ELR (cell line): ENCODE measurements around the gene TRPM1.

Experiments
- DNase-seq: peaks from one replicate; pipeline ENCODE4 v3.0.0-alpha.2; 2015; ENCODE audit warnings: low read depth

The TRPM1 gene

DNA sequence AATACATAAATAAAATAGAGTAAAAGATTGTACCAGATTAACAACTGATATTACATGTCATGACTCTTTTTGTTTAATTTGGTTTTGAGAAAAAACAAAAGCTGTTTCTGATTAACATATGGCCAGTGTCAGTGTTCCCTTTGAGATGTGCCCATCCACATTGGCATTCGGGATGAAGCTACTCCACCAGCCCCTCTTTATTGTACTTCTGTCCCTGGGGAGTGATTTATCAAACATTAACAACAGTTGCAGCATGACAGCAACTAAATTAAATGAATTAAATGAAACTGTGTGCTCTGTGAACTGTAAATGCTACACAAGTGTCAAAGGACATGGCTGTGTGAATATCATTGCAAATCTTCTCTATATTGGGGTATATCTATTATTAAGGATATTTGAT, 84.2 kb downstream of the TRPM1 start:
- DNase-seq, result no peak

- DNase-seq, result peak; percentile 37
Observed at GRCh38 chr15:31016446-31016915, 85.0 kb downstream of the TRPM1 start.

DNA sequence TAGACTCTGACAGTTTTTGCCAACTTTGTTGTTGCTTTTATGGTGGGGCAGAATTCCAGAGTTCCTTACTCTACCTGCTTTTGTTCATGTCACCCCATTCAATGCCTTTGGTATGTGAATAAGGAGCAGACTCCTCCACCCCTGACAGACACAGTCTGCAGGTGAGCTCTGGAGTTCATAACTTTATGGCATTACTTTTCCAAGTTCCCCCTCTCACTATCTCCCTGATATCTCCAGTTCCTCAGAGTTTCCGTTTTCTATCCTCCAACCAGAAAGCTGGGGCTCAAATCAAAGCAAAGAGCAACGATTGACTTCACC, 87.0 kb downstream of the TRPM1 start:
- DNase-seq, result no peak

DNA sequence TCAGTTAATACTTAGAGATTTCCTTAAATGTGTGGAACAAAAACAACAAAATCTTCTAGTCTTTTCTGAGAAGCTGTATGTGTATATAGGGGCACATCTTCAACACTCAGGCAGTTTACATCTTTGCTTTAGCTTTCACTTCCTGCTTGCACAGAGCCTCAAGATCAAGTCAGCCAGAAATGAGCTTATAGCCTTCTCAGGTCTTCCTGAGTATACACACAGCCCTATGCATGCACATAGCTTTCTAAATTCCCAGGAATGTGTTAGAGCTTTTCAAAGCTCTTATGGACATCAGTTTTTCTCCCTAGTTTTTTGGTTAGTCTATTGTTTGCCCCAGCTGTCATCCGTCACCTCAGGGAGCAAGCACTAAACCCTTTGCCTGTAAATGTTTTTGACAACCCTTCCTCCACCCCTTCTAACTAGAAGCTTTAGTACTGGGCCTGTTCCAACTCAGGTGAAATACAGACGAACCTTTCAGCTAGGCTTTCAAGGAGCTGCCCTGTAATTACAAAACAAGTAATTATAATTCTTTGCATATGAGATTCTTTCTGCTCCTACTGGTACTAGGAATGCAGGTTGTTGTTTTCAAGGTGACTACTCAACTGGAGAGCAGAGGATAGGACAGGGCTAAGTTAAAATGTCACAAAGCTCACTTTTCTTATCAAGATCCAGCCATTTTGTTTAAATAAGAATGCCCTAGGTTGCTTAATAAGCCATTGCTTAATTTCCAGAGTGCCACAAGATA, 87.5 kb downstream of the TRPM1 start:
- no peak for DNase-seq

- DNase-seq, result no peak
Observed at GRCh38 chr15:31012455-31012854, 89.1 kb downstream of the TRPM1 start.

GRCh38 chr15:31010036-31010435, 91.5 kb downstream of the TRPM1 start:
- no peak for DNase-seq

- DNase-seq, result no peak
Observed at GRCh38 chr15:31005660-31006059, 95.9 kb downstream of the TRPM1 start.

- DNase-seq, result no peak
Observed at GRCh38 chr15:31004220-31004733, 97.2 kb downstream of the TRPM1 start.

- DNase-seq, result no peak
Observed at GRCh38 chr15:31001702-31002101, 99.8 kb downstream of the TRPM1 start.

DNA sequence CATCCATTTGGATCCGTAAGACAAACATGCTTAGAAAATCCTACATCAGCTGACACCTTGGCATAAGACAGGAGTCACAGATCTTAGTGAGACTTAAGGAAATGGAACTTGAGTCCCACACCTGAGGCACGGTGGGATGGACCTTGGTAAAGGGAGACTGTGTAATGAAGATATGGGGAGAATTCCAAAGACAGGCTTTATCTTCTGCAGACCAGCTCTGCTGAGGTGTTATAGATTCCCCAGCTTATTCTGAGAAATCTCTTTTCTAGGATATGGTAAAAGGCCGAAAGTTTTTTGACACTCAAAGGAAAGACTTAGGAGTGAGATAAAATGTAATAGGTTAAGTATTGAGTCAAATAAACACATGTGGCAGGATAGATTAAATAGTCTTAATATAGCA, 101.8 kb downstream of the TRPM1 start:
- DNase-seq, result no peak

DNA sequence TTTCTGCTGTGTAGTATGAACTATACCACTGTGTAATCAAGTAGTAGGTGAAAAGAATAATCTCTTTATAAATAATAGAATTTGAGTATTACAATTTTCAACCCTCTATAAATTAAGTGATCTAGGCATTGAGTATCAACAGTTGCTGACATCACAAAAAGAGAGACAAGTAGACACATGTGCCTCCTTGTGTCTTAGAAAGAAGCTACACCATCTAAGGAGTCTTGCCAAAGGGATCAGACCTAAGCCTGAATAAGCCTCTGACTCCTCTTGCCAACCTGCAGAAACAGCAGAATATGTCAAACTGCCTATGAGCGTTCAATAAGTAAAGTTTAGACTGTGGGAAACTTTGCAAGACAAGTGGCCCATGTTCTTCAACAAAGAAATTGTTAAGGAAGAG, 104.3 kb downstream of the TRPM1 start:
- DNase-seq, result peak; percentile 11

DNA sequence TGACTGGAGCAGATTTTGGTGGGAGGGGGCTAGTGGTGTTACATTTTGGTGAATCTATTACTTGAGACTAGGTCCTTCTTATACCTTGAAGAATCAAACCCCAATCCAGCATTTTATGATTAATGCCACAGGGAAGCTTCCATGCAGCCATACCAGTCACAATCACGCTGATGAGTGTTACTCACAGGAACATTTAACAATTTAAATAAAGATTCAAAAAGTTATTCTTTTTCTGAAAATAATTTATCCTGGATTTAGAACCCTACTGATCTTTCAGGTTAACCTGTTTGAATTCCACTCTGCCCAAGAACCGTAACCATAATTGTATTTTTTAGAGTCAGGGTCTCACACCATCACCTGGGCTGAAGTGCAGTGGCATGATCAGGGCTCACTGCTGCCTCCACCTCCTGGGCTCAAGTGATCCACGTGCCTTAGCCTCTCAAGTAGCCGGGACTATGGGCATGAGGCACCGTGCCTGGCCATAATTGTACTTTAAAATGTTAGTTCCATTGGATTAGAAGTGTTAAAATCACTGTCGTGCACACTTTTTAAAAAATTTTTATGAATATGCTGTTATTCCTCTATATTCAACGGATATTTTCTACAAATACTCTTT, 109.2 kb downstream of the TRPM1 start:
- DNase-seq, result peak; percentile 13

DNA sequence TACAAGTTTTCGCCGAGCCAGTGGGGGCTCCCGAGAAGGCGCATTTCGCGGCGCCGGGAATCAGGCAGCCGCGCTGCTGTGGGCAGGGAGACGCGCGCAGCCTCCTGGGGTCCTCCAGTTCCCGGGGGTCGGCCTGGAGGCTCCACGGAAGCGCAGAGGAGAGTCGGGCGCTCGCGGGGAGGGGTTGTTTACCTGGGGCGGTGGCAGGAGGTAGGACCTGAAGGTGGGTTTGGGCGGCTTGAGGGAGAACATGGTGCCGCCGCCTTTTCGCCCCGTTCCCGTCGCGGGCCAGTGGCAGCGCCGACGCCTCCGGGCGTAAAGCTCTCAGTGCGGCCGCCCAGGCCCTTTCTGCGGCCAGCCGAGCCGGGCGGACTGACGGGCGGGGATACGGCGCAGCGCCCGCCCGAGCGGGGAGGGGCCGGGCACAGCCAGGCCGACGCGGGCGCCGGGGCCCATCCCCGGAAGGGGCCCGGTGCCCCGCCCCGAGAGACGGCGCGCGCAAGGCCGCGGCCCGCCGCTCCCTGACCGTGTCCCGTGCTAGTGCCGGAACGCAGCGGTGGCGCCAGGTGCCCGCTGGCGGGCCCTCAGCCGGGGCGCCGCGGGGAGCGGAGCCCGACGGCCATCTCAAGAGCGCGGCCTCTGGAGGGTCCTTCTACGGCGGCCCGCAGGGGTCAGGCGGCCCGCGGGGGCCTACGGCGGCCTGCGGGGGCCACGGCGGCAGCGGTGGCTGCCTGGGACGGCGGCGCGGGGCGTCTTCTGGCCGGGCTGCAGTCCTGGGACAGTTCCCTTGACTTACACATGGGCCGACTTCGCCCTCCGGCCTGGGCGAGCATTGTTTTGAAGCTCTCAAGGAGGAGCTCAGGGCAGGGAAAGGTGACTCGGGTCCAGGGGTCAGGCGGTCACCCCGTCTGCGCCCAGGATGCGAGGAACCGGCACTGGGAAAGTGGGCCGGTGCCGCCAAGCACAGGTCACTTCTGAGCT, 110.0 kb downstream of the TRPM1 start, which contains the start of gene MTMR10:
TSS of gene MTMR10 (minus strand) at position 374 of the 981 bp plus-strand sequence. CDS start at position 252, 122 bp downstream.
- DNase-seq, result peak; percentile 79

DNA sequence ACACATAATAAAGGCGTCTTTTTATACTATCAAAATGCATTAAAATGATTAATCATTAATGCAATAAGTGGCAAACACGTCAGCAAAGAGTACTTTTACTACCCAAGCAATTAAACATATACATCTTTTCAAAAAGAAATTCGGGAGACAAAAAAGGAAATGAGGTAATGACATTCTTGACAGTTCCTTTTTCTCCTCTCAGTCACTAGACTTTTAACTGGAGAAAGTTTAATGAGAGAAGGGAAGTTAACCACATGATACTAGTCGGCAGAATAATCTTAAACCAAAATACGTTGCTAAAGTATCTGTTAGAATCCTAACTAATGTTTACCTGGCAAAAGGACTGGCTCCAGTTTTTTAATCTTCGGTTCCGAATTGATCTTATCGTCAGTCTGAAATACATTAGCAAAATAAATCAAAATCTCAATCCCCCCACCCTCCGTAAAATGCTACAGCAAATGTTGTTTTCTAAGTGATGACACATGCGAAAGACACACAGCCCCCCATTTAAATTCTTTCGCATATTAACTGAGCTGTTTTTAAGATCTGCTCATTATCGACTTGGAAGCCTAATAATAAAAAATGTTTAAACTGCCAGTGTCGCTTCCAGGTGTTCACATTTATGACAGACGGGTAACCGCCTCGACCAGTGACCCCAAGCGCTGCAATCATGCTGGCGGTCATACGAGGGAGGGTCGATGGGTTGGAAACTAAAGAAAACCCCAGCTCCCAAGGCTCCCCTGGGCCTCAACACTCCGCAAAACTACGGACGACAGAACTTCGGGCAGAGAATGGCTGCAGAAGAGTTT, 110.9 kb downstream of the TRPM1 start:
- peak; percentile 25 for DNase-seq

DNA sequence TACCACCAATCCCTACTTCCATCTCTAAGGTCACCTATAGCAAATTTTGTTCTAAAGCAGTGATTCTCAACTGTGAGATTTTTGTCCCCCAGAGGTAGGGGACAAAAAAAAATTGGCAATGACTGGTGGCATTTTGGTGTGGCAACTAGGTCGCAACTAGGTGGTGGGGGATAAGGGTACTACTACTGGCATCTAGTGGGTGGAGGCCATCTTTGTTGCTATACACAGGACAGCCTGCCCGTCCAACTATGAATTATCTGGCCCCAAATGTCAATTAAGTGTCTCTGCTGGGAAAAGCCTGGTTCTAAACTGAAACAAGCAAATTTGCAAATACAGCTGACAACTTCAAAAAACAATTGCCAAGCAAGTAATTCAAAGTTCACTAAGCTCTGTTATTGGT, 111.5 kb downstream of the TRPM1 start:
- DNase-seq, result peak; percentile 20

- peak; percentile 17 for DNase-seq
Observed at GRCh38 chr15:30985081-30985531, 116.4 kb downstream of the TRPM1 start.

DNA sequence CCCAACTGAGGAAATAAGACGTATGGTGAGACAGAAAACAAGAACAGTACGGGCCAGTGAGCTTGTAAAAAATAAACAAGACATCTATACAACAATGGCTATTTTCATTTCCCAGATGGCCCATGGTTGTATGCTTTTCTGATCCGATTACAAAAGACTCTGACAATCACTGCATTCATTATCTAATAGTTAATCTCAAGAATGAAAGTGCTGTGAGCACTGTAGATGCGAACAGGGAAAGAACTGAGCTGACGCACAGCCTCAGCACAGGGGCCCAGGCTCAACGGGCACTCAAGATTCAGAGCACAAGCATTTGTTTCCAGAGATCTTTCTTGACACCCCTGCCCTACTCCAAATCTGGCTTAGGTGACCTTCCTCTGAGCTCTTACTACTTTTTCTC, 117.0 kb downstream of the TRPM1 start:
- no peak for DNase-seq

DNA sequence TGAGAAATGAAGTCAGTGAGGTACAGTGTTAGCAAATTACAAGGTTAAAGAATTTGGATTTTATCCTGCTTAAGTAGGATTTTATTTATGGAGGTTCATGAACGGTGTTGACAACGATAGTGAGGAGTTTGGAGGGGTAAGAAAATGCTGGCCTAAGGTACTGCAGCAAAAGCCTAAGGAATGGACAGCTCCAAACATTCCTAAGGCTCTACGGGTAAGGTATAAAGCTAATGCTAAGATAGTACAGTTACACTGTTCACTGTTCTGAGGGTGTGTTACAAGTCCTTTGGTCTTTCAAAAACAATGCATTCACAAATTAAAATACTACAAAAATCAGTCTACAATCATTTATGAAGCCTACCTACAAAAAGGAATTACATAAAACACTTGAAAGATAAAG, 117.4 kb downstream of the TRPM1 start:
- no peak for DNase-seq

GRCh38 chr15:30979457-30979856, 122.1 kb downstream of the TRPM1 start:
- no peak for DNase-seq

DNA sequence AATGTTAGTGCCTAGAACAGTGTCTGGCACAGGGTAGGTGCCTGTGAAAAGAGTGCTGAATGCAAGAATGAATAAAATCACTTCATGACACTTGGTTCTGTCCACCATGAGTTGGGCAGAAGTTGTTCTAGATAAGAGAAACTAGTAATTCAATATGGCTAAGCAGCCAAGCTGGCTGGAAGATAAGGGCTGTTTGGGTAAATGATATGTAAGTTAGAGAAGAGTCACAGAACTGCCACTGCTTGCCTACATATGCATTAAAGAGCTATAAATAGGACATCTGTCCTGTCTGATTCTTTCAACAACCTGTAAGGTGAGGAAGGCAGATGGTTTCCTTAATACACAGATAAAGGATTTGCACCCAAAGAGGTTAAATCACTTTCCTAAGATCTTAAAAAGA, 123.2 kb downstream of the TRPM1 start:
- no peak for DNase-seq

DNA sequence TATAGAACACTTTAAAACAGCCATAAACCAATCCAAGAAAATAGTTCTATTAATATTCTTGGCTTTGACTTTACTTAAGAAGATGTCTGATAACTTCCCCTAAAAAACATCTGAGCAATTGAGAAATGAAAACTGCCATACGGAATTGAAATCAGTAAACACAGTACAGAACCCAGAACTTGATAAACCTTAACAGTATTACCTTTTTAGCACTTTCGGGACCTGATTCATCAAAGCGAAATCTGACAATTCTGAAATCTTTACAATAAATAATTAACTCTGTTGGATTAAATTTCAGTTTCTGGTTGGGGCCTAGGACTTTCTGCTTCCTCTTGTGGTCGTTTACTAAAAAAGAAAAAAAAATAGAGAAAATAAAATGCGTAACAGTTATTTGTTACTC, 127.4 kb downstream of the TRPM1 start:
- no peak for DNase-seq
